MM.1S (cell line): ENCODE measurements around the gene CARD11.

Source experiments
- DNase-seq: peaks from one replicate; pipeline ENCODE4 v3.0.0-alpha.2; 2015
- H2AFZ ChIP-seq: fragments of 300-600 bp; sonication (generic); 2 replicates; pipeline ENCODE4 v1.6.0; 2016; ENCODE audit warnings: antibody characterized with exemption, low read length
- H3F3A ChIP-seq: fragments of 300-600 bp; sonication (generic); 2 replicates; pipeline ENCODE4 v1.6.1; 2016; ENCODE audit warnings: mild to moderate bottlenecking, antibody characterized with exemption, low read length, moderate library complexity, mixed read lengths; ENCODE audit not compliant: insufficient read depth
- H3K27ac ChIP-seq: fragments of 300-600 bp; sonication (generic); 2 replicates; pipeline ENCODE4 v1.5.1; 2016; ENCODE audit warnings: mild to moderate bottlenecking, low read length
- H3K27me3 ChIP-seq: fragments of 300-600 bp; sonication (generic); replicated peaks from 2 replicates; pipeline ENCODE4 v1.6.0; 2016; ENCODE audit warnings: low read length; ENCODE audit not compliant: insufficient read depth
- H3K36me3 ChIP-seq: fragments of 300-600 bp; sonication (generic); replicated peaks from 2 replicates; pipeline ENCODE4 v1.6.1; 2016; ENCODE audit warnings: mild to moderate bottlenecking, low read length, mixed read lengths; ENCODE audit not compliant: insufficient read depth
- H3K4me1 ChIP-seq: fragments of 300-600 bp; sonication (generic); 2 replicates; pipeline ENCODE4 v1.6.1; 2016; ENCODE audit warnings: low read length, mixed read lengths
- H3K4me2 ChIP-seq: fragments of 300-600 bp; sonication (generic); 2 replicates; pipeline ENCODE4 v1.6.0; 2016; ENCODE audit warnings: low read depth, low read length
- H3K4me3 ChIP-seq: fragments of 300-600 bp; sonication (generic); 2 replicates; pipeline ENCODE4 v1.5.1; 2016; ENCODE audit warnings: low read length, mixed read lengths
- H3K79me2 ChIP-seq: fragments of 300-600 bp; sonication (generic); 2 replicates; pipeline ENCODE4 v1.6.1; 2016; ENCODE audit warnings: mixed run types, low read length, mixed read lengths
- H3K9ac ChIP-seq: fragments of 300-600 bp; sonication (generic); 2 replicates; pipeline ENCODE4 v1.6.1; 2016; ENCODE audit warnings: low read length, mixed read lengths
- H3K9me2 ChIP-seq: fragments of 300-600 bp; sonication (generic); replicated peaks from 2 replicates; pipeline ENCODE4 v1.6.1; 2016; ENCODE audit warnings: mild to moderate bottlenecking, low read length, mixed read lengths; ENCODE audit not compliant: insufficient read depth
- H3K9me3 ChIP-seq: fragments of 300-600 bp; sonication (generic); replicated peaks from 2 replicates; pipeline ENCODE4 v1.6.1; 2016; ENCODE audit warnings: mild to moderate bottlenecking, low read length, mixed read lengths; ENCODE audit not compliant: insufficient read depth
- H4K20me1 ChIP-seq: fragments of 300-600 bp; sonication (generic); 2 replicates; pipeline ENCODE4 v1.6.1; 2016; ENCODE audit warnings: mild to moderate bottlenecking, low read length, moderate library complexity, mixed read lengths; ENCODE audit not compliant: insufficient read depth
- CTCF ChIP-seq: fragments of 300-600 bp; sonication (generic); IDR thresholded peaks from 2 replicates; pipeline ENCODE4 v1.5.1; 2016; ENCODE audit warnings: antibody characterized with exemption, low read length, mixed read lengths
- EZH2 ChIP-seq: fragments of 300-600 bp; sonication (generic); optimal IDR thresholded peaks from 2 replicates; pipeline ENCODE3; 2017; ENCODE audit warnings: low read depth, mild to moderate bottlenecking, antibody characterized with exemption, low read length, mixed read lengths
- EZH2phosphoT487 ChIP-seq: fragments of 300-600 bp; sonication (generic); IDR thresholded peaks from 2 replicates; pipeline ENCODE4 v1.6.1; 2018; ENCODE audit warnings: antibody characterized with exemption, low read length

Gene CARD11

DNA sequence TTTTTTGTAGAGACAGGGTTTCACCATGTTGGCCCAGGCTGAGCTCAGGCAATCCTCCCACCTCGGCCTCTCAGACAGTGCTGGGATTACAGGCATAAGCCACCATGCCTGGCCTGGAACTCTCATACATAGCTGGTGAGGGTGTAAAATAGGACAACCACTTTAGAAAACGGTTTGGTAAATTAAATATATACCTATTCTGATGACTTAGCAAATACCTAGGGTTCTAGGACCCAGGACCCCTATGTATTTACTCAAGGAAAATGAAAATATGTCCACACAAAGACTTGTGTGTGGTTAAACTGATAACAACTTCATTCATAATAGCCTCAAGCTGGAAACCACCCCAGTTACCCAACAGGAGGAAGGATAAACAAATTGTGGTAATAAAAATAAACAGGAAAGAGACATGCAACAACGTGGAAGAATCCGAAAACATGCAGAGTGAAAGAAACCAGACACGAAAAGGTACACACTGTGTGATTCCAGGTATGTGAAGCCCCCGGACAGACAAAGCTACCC lies 52.7 kb downstream of the CARD11 start:
- Histone ChIP-seq H3K4me1 (no peaks in the 10 kb centered on the region), H3K27ac (no peak overlapping the region), H3K9me3 (no peaks in the 10 kb centered on the region), H2AFZ (no peak overlapping the region), H3K9me2 (no peaks in the 10 kb centered on the region), H3K79me2 (peaks cover 15% of the 10 kb centered on the region; the same call in 1 of the 2 replicates), H3K4me3 (no peak overlapping the region), H3K4me2 (no peak overlapping the region), H3F3A (no peaks in the 10 kb centered on the region), H3K36me3 (no peaks in the 10 kb centered on the region), H3K9ac (no peak overlapping the region), H3K27me3 (no peaks in the 10 kb centered on the region), H4K20me1 (no peaks in the 10 kb centered on the region)
- no peak for DNase-seq
- no peak for TF ChIP-seq EZH2
- TF ChIP-seq EZH2phosphoT487 = no peak
- no peak for TF ChIP-seq CTCF

GRCh38 chr7:2986561-2986960 lies 57.1 kb downstream of the CARD11 start:
- H3K9me2 ChIP-seq = no peaks in the 10 kb centered on the region
- H3K4me2 ChIP-seq = no peak overlapping the region

GRCh38 chr7:2985866-2986265 lies 57.8 kb downstream of the CARD11 start:
- no peak for DNase-seq
- Histone ChIP-seq H4K20me1 (no peaks in the 10 kb centered on the region), H3F3A (no peaks in the 10 kb centered on the region), H3K9ac (no peak overlapping the region), H3K27me3 (no peaks in the 10 kb centered on the region), H3K36me3 (no peaks in the 10 kb centered on the region), H3K4me1 (no peaks in the 10 kb centered on the region), H3K4me2 (no peak overlapping the region), H3K79me2 (peaks cover 12% of the 10 kb centered on the region; the same call in 1 of the 2 replicates), H3K4me3 (no peak overlapping the region), H3K9me3 (no peaks in the 10 kb centered on the region), H3K27ac (no peak overlapping the region), H3K9me2 (no peaks in the 10 kb centered on the region), H2AFZ (no peak overlapping the region)
- TF ChIP-seq CTCF (no peak), EZH2 (no peak), EZH2phosphoT487 (no peak)

More at GRCh38 chr7:2986561-2986960, 57.1 kb downstream of the CARD11 start:
- Histone ChIP-seq H3K27me3 (no peaks in the 10 kb centered on the region), H3K27ac (no peak overlapping the region), H4K20me1 (no peaks in the 10 kb centered on the region), H3K79me2 (peaks cover 12% of the 10 kb centered on the region; the same call in 1 of the 2 replicates), H3K9ac (no peak overlapping the region), H2AFZ (no peak overlapping the region), H3K9me3 (no peaks in the 10 kb centered on the region), H3K4me1 (no peaks in the 10 kb centered on the region), H3K36me3 (no peaks in the 10 kb centered on the region), H3K4me3 (no peak overlapping the region), H3F3A (no peaks in the 10 kb centered on the region)
- TF ChIP-seq EZH2phosphoT487 (no peak), CTCF (no peak), EZH2 (no peak)
- DNase-seq = no peak
